GM12878 (cell line): ENCODE measurements around the gene GPR4. TPM values are rescaled to one million over a fixed set of nuclear protein-coding genes. Genes with fewer than 3 reads are reported as not detected.
A peak's percentile ranks its signal among the peaks of the same experiment; 100 is the strongest.

Experiments
- ATAC-seq: fragments of 200-7000 bp; cut with Tn5 transposase; 3 replicates; pipeline ENCODE4 v1.9.1; 2020; ENCODE audit warnings: mild to moderate bottlenecking, moderate library complexity
- BruUV-seq: library from RNA; stranded (reverse); fragments of 400-500 nt; replicated peaks from 2 replicates; lab custom pipeline; 2021; lab: Mats Ljungman, UMichigan
- CTCF ChIA-PET: fragments of 300-600 bp; sonication (Branson Sonifier 250); formaldehyde crosslinking; extraction: SDS; loops from one replicate; lab custom pipeline; 2021; ENCODE audit warnings: inconsistent platforms; lab: Yijun Ruan, JAX
- POLR2A ChIA-PET: fragments of 350-600 bp; formaldehyde crosslinking; extraction: SDS; loops from one replicate; lab custom pipeline; 2021; ENCODE audit warnings: inconsistent platforms; lab: Charles Lee
- RAD21 ChIA-PET: fragments of 300-600 bp; sonication (Branson Sonifier 250); formaldehyde crosslinking; loops from one replicate; lab custom pipeline; 2023; ENCODE audit warnings: antibody characterized with exemption; ENCODE audit not compliant: unreplicated experiment; lab: Charles Lee
- SMC1A ChIA-PET: fragments of 300-600 bp; sonication (Branson Sonifier 250); formaldehyde crosslinking; loops from one replicate; lab custom pipeline; 2023; ENCODE audit not compliant: unreplicated experiment, uncharacterized antibody; lab: Charles Lee
- DNase-seq: peaks from one replicate; pipeline ENCODE4 v3.0.0-alpha.2; 2011; ENCODE audit warnings: low read depth, low spot score
- FAIRE-seq: peaks from 3 replicates; lab custom pipeline; 2011; peaks lifted over from hg19 to GRCh38; lab: Jason Lieb, UNC
- H2AFZ ChIP-seq: 2 replicates; pipeline ENCODE4 v1.6.0; 2011; ENCODE audit warnings: low read depth, low read length, control low read depth; ENCODE audit not compliant: control insufficient read depth
- H3K27ac ChIP-seq: 2 replicates; pipeline ENCODE4 v1.5.1; 2011; ENCODE audit warnings: control low read depth; ENCODE audit not compliant: control insufficient read depth, insufficient read depth
- H3K27me3 ChIP-seq, 2 experiments: replicated peaks in 1 of 2; 2 replicates each; pipeline versions ENCODE4 v1.6.0 to v1.6.1; 2011; ENCODE audit warnings: low read length in 1 of 2; ENCODE audit not compliant: control insufficient read depth in 2 of 2, insufficient read depth in 2 of 2
- H3K36me3 ChIP-seq, 2 experiments: 2 replicates each; pipeline ENCODE4 v1.5.1; 2011; ENCODE audit warnings: low read length in 1 of 2; ENCODE audit not compliant: control insufficient read depth in 2 of 2, insufficient read depth in 2 of 2
- H3K4me1 ChIP-seq: 2 replicates; pipeline ENCODE4 v1.6.1; 2011; ENCODE audit warnings: mild to moderate bottlenecking, low read length, moderate library complexity, mixed read lengths; ENCODE audit not compliant: control insufficient read depth, insufficient read depth
- H3K4me2 ChIP-seq: 2 replicates; pipeline ENCODE4 v1.6.0; 2011; ENCODE audit warnings: control low read depth; ENCODE audit not compliant: control insufficient read depth, insufficient read depth
- H3K4me3 ChIP-seq: fragments of 200-600 bp; sonication (generic); 2 replicates; pipeline ENCODE4 v1.5.1; 2016
- H3K79me2 ChIP-seq: 2 replicates; pipeline ENCODE4 v1.6.0; 2011; ENCODE audit warnings: low read length; ENCODE audit not compliant: control insufficient read depth, insufficient read depth
- H3K9ac ChIP-seq: 2 replicates; pipeline ENCODE4 v1.8.0; 2011; ENCODE audit warnings: low read length, control low read depth, mixed read lengths; ENCODE audit not compliant: control insufficient read depth, insufficient read depth
- H3K9me3 ChIP-seq: replicated peaks from 3 replicates; pipeline ENCODE4 v1.5.1; 2011; ENCODE audit warnings: mild to moderate bottlenecking, low read length; ENCODE audit not compliant: control insufficient read depth, insufficient read depth
- H4K20me1 ChIP-seq: 2 replicates; pipeline ENCODE4 v1.6.0; 2011; ENCODE audit not compliant: control insufficient read depth, insufficient read depth
- EZH2 ChIP-seq: IDR thresholded peaks from 2 replicates; pipeline ENCODE4 v1.6.1; 2012; ENCODE audit warnings: low read depth, mild to moderate bottlenecking, control low read depth, inconsistent platforms, low read length, borderline replicate concordance; ENCODE audit not compliant: control insufficient read depth
- SMARCA5 ChIP-seq: fragments of 450-650 bp; IDR thresholded peaks from 2 replicates; pipeline ENCODE4 v1.6.1; 2017; ENCODE audit warnings: mild to moderate bottlenecking
- TCF3 ChIP-seq: IDR thresholded peaks from 2 replicates; pipeline ENCODE4 v1.6.1; 2012; ENCODE audit warnings: low read depth, mild to moderate bottlenecking, low read length, borderline replicate concordance; ENCODE audit not compliant: insufficient read depth
- ZNF207 ChIP-seq: fragments of 450-650 bp; IDR thresholded peaks from 2 replicates; pipeline ENCODE4 v1.6.1; 2014; ENCODE audit warnings: antibody characterized with exemption, mild to moderate bottlenecking, borderline replicate concordance
- ZNF217 ChIP-seq: fragments of 450-650 bp; IDR thresholded peaks from 2 replicates; pipeline ENCODE4 v1.6.1; 2017; ENCODE audit warnings: antibody characterized with exemption, mild to moderate bottlenecking
- WGBS: methylation state at CpG from one replicate; pipeline ENCODE4 v1.1.6; 2016; ENCODE audit warnings: low lambda C conversion rate; ENCODE audit not compliant: insufficient replicate concordance, insufficient coverage; ENCODE audit errors: missing lambda C conversion rate; 5-methylcytosine and 5-hydroxymethylcytosine counted together
- in situ Hi-C: fragments of 300-500 bp; cut with MboI; formaldehyde crosslinking; loops from 9 replicates; pipeline ENCODE4 v1.14.3; 2018; ENCODE audit warnings: mixed read lengths
- intact Hi-C: fragments of 100-400 bp; cut with micrococcal nuclease; formaldehyde crosslinking; loops from one replicate; pipeline ENCODE4 v1.14.2; 2022; ENCODE audit not compliant: unreplicated experiment
- polyA plus RNA-seq, 11 experiments: library from polyadenylated mRNA; depleted of rRNA in 4 of 11; unstranded in 6 of 11; stranded (reverse) in 5 of 11; fragments of >200 nt; fragmentation: Nextera tagmentation in 4 of 11; fragmentation: Illumina TruSeq in 1 of 11; extraction: Ambion mirVana in 4 of 11; extraction: Trizol in 1 of 11; gene quantifications; 1 replicate in 1 of 11; 2 replicates in 10 of 11; pipeline versions ENCODE4 v1.2.1 to v1.2.3, GENCODE V29; 2011 to 2016; ENCODE audit warnings: inconsistent platforms in 2 of 11, missing spikeins in 2 of 11, low read depth in 1 of 11
- total RNA-seq, 4 experiments: library from RNA; depleted of rRNA in 3 of 4; stranded (reverse); fragments of >200 nt in 3 of 4; fragmentation: Illumina TruSeq in 1 of 4; extraction: Trizol in 1 of 4; gene quantifications; 2 replicates each; pipeline versions ENCODE4 v1.2.1 to v1.2.3, GENCODE V29; 2013 to 2021
- TF ChIP-seq, protein P1 (sequence below): fragments of 450-650 bp; IDR thresholded peaks from 2 replicates; pipeline ENCODE4 v1.6.1; 2017; ENCODE audit warnings: mild to moderate bottlenecking, low read depth, inconsistent platforms; ENCODE audit not compliant: poor library complexity, severe bottlenecking
- TF ChIP-seq, protein P2 (sequence below): fragments of 450-650 bp; IDR thresholded peaks from 2 replicates; pipeline ENCODE4 v1.6.1; 2016; ENCODE audit warnings: mild to moderate bottlenecking, moderate library complexity, borderline replicate concordance

The GPR4 gene
- total and polyA plus RNA-seq, 10 of the 15 experiments (the other 5 are each of a cell fraction or from before 2014, with no cell fraction given): not detected

DNA sequence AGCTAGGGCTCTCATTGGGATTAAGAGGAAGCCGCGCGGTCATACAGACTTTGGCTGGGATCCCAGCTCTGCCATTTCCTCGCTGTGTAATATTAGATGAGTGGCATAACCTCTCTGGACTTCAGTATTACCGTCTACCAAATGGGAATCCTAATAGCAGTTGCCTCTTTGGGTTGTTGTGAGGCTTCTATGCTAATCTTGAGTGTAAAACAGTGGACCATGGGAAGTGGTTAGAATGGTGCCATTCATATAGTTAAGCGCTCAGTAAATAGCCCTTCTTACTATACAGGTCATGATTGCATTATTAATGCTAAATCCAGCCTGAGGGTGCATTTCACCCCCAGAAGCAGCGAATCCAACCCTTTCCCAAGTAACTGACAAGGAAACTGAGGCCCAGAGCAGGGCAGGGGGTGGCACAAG lies 16.8 kb downstream of the GPR4 start:
- POLR2A ChIA-PET: interaction anchor here (0.5 to 1.6 kb wide), 4 partner anchors 57 to 83 kb away, joined by 3 to 5 read pairs (median 4); partner anchors contain the start of gene GIPR
- peak overlapping the region; percentile 56 for H3K4me3 ChIP-seq

More for the DNA sequence above, 16.8 kb downstream of the GPR4 start:
- DNase-seq (no peak), ATAC-seq (peak; percentile 6), FAIRE-seq (no peak)
- BruUV-seq: TSS peak; percentile 99
- H2AFZ ChIP-seq: peak overlapping the region; percentile 96
- peak overlapping the region; percentile 72 for H3K9ac ChIP-seq
- H3K4me2 ChIP-seq: peak overlapping the region; percentile 95
- H3K9me3 ChIP-seq: no peaks in the 10 kb centered on the region
- in situ Hi-C loops (no loop called here), intact Hi-C loops (no loop called here)
- CTCF ChIA-PET: interaction anchor here (0.6 to 1.2 kb wide), 3 partner anchors 57 to 74 kb away, joined by 3 to 11 read pairs (median 3); no protein-coding TSS in a partner anchor
- 19% methylated on average over 7 of the region's 7 CpGs for WGBS
- H3K36me3 ChIP-seq: no peaks in the 10 kb centered on the region
- H3K27ac ChIP-seq: peak overlapping the region; percentile 85
- H3K27me3 ChIP-seq: no peaks in the 10 kb centered on the region
- peaks cover 6% of the 10 kb centered on the region; the same call in 1 of the 2 replicates for H3K4me1 ChIP-seq
- SMC1A ChIA-PET: interaction anchor here (0.8 to 2.4 kb wide), 5 partner anchors 13 to 91 kb away, joined by 3 to 7 read pairs (median 3); no protein-coding TSS in a partner anchor
- H3K79me2 ChIP-seq: peaks cover 15% of the 10 kb centered on the region
- no peaks in the 10 kb centered on the region for H4K20me1 ChIP-seq
- TF ChIP-seq, protein P1, sequence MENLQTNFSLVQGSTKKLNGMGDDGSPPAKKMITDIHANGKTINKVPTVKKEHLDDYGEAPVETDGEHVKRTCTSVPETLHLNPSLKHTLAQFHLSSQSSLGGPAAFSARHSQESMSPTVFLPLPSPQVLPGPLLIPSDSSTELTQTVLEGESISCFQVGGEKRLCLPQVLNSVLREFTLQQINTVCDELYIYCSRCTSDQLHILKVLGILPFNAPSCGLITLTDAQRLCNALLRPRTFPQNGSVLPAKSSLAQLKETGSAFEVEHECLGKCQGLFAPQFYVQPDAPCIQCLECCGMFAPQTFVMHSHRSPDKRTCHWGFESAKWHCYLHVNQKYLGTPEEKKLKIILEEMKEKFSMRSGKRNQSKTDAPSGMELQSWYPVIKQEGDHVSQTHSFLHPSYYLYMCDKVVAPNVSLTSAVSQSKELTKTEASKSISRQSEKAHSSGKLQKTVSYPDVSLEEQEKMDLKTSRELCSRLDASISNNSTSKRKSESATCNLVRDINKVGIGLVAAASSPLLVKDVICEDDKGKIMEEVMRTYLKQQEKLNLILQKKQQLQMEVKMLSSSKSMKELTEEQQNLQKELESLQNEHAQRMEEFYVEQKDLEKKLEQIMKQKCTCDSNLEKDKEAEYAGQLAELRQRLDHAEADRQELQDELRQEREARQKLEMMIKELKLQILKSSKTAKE: peak; percentile 11
- TF ChIP-seq TCF3: no peak
- peak; percentile 97 for TF ChIP-seq SMARCA5
- TF ChIP-seq ZNF217: peak; percentile 94
- TF ChIP-seq EZH2: no peak
- 0 out of 2 replicates have a peak, but pooled peaks have one; percentile 72 for TF ChIP-seq ZNF207
- TF ChIP-seq, protein P2, sequence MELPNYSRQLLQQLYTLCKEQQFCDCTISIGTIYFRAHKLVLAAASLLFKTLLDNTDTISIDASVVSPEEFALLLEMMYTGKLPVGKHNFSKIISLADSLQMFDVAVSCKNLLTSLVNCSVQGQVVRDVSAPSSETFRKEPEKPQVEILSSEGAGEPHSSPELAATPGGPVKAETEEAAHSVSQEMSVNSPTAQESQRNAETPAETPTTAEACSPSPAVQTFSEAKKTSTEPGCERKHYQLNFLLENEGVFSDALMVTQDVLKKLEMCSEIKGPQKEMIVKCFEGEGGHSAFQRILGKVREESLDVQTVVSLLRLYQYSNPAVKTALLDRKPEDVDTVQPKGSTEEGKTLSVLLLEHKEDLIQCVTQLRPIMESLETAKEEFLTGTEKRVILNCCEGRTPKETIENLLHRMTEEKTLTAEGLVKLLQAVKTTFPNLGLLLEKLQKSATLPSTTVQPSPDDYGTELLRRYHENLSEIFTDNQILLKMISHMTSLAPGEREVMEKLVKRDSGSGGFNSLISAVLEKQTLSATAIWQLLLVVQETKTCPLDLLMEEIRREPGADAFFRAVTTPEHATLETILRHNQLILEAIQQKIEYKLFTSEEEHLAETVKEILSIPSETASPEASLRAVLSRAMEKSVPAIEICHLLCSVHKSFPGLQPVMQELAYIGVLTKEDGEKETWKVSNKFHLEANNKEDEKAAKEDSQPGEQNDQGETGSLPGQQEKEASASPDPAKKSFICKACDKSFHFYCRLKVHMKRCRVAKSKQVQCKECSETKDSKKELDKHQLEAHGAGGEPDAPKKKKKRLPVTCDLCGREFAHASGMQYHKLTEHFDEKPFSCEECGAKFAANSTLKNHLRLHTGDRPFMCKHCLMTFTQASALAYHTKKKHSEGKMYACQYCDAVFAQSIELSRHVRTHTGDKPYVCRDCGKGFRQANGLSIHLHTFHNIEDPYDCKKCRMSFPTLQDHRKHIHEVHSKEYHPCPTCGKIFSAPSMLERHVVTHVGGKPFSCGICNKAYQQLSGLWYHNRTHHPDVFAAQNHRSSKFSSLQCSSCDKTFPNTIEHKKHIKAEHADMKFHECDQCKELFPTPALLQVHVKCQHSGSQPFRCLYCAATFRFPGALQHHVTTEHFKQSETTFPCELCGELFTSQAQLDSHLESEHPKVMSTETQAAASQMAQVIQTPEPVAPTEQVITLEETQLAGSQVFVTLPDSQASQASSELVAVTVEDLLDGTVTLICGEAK: 0 out of 2 replicates have a peak, but pooled peaks have one; percentile 16
- RAD21 ChIA-PET: interaction anchor here (1.9 kb wide), 1 partner anchor 57 kb away, joined by 18 read pairs; no protein-coding TSS in a partner anchor
